ENCODE results near the gene NAMPT.

The NAMPT gene

GRCh38 chr7:106246902-106247711 is 37.7 kb downstream of the NAMPT start:
- no peak for DNase-seq (ENCODE audit: extremely low read depth, insufficient read length)
- no peak for TF ChIP-seq CTCF (IDR thresholded peaks at IDR 0.05; ENCODE audit: insufficient read depth, low read length, poor library complexity, severe bottlenecking)
- no peak overlapping the region for H3K4me3 ChIP-seq (replicated peaks; ENCODE audit: low read depth, low read length)

DNA sequence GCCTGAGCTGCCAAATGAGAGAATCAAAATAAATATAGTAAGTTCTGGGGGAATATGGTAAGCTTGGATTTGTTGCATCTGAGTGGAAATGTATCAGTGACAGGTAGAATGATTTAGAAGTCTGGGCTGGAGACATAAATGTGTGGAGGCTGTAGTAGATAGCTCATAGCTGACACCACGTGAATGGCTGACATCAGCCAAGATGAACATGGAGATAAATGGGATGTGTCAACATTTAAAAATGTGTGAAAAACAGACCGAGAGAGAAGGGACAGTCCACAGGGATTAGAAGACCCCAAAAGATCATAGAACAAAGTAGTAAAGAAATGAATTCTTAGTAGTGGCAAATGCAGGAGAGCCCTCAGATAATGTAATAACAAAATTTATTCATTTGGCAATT is 40.9 kb downstream of the NAMPT start:
- no peak for DNase-seq (ENCODE audit: extremely low read depth, insufficient read length)
- H3K36me3 ChIP-seq (ENCODE audit: control insufficient read depth, insufficient read depth, low read length): peaks cover 5% of the 10 kb centered on the region
- H3K4me3 ChIP-seq (replicated peaks; ENCODE audit: low read depth, low read length): no peak overlapping the region
- H3K27me3 ChIP-seq (replicated peaks; ENCODE audit: control insufficient read depth, insufficient read depth, low read length): no peaks in the 10 kb centered on the region
- TF ChIP-seq CTCF (IDR thresholded peaks at IDR 0.05; ENCODE audit: insufficient read depth, low read length, poor library complexity, severe bottlenecking): no peak

More at GRCh38 chr7:106246902-106247711, 37.7 kb downstream of the NAMPT start:
- H3K36me3 ChIP-seq (ENCODE audit: control insufficient read depth, insufficient read depth, low read length): peaks cover 11% of the 10 kb centered on the region
- H3K27me3 ChIP-seq (replicated peaks; ENCODE audit: control insufficient read depth, insufficient read depth, low read length): no peaks in the 10 kb centered on the region

DNA sequence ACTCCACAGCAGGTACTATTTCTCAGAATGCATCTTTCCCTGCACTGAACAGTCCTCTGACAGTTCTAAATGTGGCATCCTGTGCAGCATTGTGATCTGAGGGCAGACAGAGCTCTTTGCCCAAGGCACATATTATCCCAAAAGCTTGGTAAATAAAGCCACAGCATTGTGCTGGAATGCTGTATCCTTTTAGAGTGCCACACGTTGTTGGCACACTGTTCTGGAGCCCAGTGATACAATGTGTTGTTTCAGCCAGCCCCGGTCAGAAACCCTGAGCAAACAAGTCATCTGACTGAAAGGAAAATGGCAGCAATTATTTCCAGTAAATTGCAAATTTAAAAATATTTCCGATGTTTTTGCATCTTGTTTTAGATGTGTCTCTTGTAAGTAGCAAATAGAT is 45.4 kb downstream of the NAMPT start:
- DNase-seq (ENCODE audit: extremely low read depth, insufficient read length): no peak
- Histone ChIP-seq H3K36me3 (ENCODE audit: control insufficient read depth, insufficient read depth, low read length) (no peaks in the 10 kb centered on the region), H3K4me3 (replicated peaks; ENCODE audit: low read depth, low read length) (no peak overlapping the region), H3K27me3 (replicated peaks; ENCODE audit: control insufficient read depth, insufficient read depth, low read length) (no peaks in the 10 kb centered on the region)
- no peak for TF ChIP-seq CTCF (IDR thresholded peaks at IDR 0.05; ENCODE audit: insufficient read depth, low read length, poor library complexity, severe bottlenecking)

DNA sequence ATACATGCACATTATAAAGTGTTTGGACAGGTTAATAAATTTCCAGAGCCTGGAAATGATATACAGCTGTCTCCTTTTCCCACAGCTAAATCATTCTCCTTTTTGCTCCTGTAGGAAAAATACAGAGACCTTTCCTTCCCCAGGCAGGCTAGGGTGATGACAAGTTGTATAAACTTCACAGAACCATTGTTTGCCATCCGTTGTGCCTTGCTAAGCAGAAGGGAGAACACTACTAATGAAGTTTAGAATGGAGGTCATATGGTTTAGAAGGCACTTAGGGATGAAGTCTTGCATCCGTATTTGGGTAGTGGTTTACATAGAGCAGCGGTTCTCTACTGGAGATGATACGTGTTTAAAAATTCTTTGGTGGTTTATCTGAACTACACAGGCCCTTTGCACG is 46.0 kb downstream of the NAMPT start:
- Histone ChIP-seq H3K4me3 (replicated peaks; ENCODE audit: low read depth, low read length) (no peak overlapping the region), H3K27me3 (replicated peaks; ENCODE audit: control insufficient read depth, insufficient read depth, low read length) (no peaks in the 10 kb centered on the region), H3K36me3 (ENCODE audit: control insufficient read depth, insufficient read depth, low read length) (no peaks in the 10 kb centered on the region)
- TF ChIP-seq CTCF (IDR thresholded peaks at IDR 0.05; ENCODE audit: insufficient read depth, low read length, poor library complexity, severe bottlenecking): no peak
- no peak for DNase-seq (ENCODE audit: extremely low read depth, insufficient read length)

DNA sequence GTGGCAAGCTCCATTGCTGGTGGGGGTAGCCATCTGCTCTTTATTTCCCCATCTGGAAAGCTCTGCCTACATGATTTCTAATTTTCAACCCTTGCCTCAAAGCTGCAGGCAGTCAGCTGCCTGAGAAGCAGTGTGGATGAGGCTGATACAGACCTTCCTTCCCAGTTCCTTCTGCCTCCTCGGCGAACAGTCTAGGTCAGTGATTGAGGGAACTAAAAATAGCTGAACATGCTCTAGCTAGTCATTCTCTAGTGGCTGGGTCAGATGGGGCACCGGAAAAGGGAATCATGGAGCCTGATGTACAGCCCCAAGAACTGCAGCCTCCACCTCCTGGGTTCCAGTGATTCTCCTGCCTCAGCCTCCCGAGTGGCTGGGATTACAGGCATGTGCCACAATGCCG is 48.7 kb downstream of the NAMPT start:
- Histone ChIP-seq H3K4me3 (replicated peaks; ENCODE audit: low read depth, low read length) (no peak overlapping the region), H3K27me3 (replicated peaks; ENCODE audit: control insufficient read depth, insufficient read depth, low read length) (no peaks in the 10 kb centered on the region), H3K36me3 (ENCODE audit: control insufficient read depth, insufficient read depth, low read length) (no peaks in the 10 kb centered on the region)
- no peak for DNase-seq (ENCODE audit: extremely low read depth, insufficient read length)
- TF ChIP-seq CTCF (IDR thresholded peaks at IDR 0.05; ENCODE audit: insufficient read depth, low read length, poor library complexity, severe bottlenecking): no peak
